SU-DHL-6 (cell line): ENCODE data around the gene MTMR2.
"Not testable (repeated sequence)": the region's sequence is repeated elsewhere in the genome, so short reads cannot be mapped to it uniquely, and the experiment has no call there.

Experiments used
- H2AFZ ChIP-seq: fragments of 200-600 bp; sonication (generic); 2 replicates; pipeline ENCODE4 v1.6.1; 2014; ENCODE audit warnings: low read depth, mild to moderate bottlenecking, moderate library complexity, mixed read lengths, antibody characterized with exemption, low read length; ENCODE audit not compliant: severe bottlenecking
- H3F3A ChIP-seq: fragments of 200-600 bp; shearing (Covaris generic); 2 replicates; pipeline ENCODE4 v1.6.0; 2016; ENCODE audit warnings: antibody characterized with exemption, mild to moderate bottlenecking; ENCODE audit not compliant: insufficient read depth
- H3K27ac ChIP-seq: fragments of 200-600 bp; sonication (generic); 2 replicates; pipeline ENCODE4 v1.5.1; 2016; ENCODE audit warnings: low read depth, mild to moderate bottlenecking, low read length, moderate library complexity, mixed read lengths
- H3K27me3 ChIP-seq: fragments of 200-600 bp; sonication (generic), shearing (Covaris generic); 2 replicates; pipeline ENCODE4 v1.6.0; 2014; ENCODE audit warnings: mild to moderate bottlenecking, low read length
- H3K36me3 ChIP-seq: fragments of 200-600 bp; sonication (generic); 2 replicates; pipeline ENCODE4 v1.6.1; 2014; ENCODE audit warnings: mild to moderate bottlenecking, low read length, mixed read lengths
- H3K4me2 ChIP-seq: fragments of 300-600, 200-600 bp; shearing (Covaris generic), sonication (generic); 2 replicates; pipeline ENCODE4 v1.6.0; 2014; ENCODE audit warnings: low read length, low read depth, mild to moderate bottlenecking; ENCODE audit not compliant: poor library complexity, severe bottlenecking
- H3K4me3 ChIP-seq: fragments of 200-600 bp; sonication (generic); 2 replicates; pipeline ENCODE4 v1.5.1; 2014; ENCODE audit warnings: antibody characterized with exemption, low read length, mild to moderate bottlenecking, mixed read lengths; ENCODE audit not compliant: insufficient read depth, poor library complexity, severe bottlenecking
- H3K79me2 ChIP-seq: fragments of 200-600 bp; sonication (generic); 2 replicates; pipeline ENCODE4 v1.6.1; 2014; ENCODE audit warnings: mild to moderate bottlenecking, low read length, moderate library complexity; ENCODE audit not compliant: insufficient read depth
- H3K9ac ChIP-seq: fragments of 200-600 bp; sonication (generic); 2 replicates; pipeline ENCODE4 v1.7.0; 2014; ENCODE audit warnings: mild to moderate bottlenecking, low read length
- H3K9me2 ChIP-seq: fragments of 200-600 bp; sonication (generic); replicated peaks from 2 replicates; pipeline ENCODE4 v1.6.1; 2014; ENCODE audit warnings: low read length; ENCODE audit not compliant: insufficient read depth
- H3K9me3 ChIP-seq: fragments of 200-600 bp; sonication (generic); 2 replicates; pipeline ENCODE4 v1.6.1; 2014; ENCODE audit warnings: low read length, mixed read lengths; ENCODE audit not compliant: insufficient read depth
- H4K20me1 ChIP-seq: fragments of 200-600 bp; sonication (generic); 2 replicates; pipeline ENCODE4 v1.6.1; 2014; ENCODE audit warnings: low read depth, mild to moderate bottlenecking, antibody characterized with exemption, low read length, moderate library complexity, mixed read lengths
- EZH2phosphoT487 ChIP-seq: fragments of 200-600 bp; sonication (generic), shearing (Covaris generic); conservative IDR thresholded peaks from 2 replicates; pipeline ENCODE4 v1.6.1; 2018; ENCODE audit warnings: mild to moderate bottlenecking, antibody characterized with exemption, low read length, moderate library complexity, mixed read lengths
- TF ChIP-seq, protein P1 (sequence below): fragments of 200-600 bp; sonication (generic); IDR thresholded peaks from one replicate; pipeline ENCODE4 v1.5.1; 2017; ENCODE audit warnings: antibody characterized with exemption, mild to moderate bottlenecking, low read length, moderate library complexity; ENCODE audit not compliant: insufficient read depth, poor library complexity, severe bottlenecking

The MTMR2 gene

DNA sequence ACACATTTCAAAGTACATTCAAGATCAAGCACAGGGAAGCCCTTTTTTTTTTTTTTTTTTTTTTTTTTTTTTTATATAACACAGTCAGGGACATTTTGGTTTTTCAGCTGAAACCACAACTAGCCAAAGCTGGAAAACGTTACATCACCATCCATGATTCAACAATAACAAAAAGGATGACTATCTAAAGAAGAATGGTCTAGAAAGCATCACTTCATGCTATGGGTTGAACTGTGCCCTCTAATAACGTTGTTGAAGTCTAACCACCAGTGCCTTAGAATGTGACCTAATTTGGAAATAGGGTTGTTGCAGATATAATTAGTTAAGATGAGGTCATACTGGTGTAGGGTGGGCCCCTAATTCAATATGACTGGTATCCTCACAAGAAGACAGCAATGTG, 46.6 kb downstream of the MTMR2 start:
- H3K36me3 ChIP-seq, result peaks cover 12% of the 10 kb centered on the region; the same call in 1 of the 2 replicates
- TF ChIP-seq, protein P1, sequence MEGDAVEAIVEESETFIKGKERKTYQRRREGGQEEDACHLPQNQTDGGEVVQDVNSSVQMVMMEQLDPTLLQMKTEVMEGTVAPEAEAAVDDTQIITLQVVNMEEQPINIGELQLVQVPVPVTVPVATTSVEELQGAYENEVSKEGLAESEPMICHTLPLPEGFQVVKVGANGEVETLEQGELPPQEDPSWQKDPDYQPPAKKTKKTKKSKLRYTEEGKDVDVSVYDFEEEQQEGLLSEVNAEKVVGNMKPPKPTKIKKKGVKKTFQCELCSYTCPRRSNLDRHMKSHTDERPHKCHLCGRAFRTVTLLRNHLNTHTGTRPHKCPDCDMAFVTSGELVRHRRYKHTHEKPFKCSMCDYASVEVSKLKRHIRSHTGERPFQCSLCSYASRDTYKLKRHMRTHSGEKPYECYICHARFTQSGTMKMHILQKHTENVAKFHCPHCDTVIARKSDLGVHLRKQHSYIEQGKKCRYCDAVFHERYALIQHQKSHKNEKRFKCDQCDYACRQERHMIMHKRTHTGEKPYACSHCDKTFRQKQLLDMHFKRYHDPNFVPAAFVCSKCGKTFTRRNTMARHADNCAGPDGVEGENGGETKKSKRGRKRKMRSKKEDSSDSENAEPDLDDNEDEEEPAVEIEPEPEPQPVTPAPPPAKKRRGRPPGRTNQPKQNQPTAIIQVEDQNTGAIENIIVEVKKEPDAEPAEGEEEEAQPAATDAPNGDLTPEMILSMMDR, result no peak
- TF ChIP-seq EZH2phosphoT487, result no peak
- H3K4me3 ChIP-seq, result no peak overlapping the region
- no peaks in the 10 kb centered on the region for H4K20me1 ChIP-seq
- H3K4me2 ChIP-seq, result no peak overlapping the region
- no peak overlapping the region for H3K9ac ChIP-seq
- H3F3A ChIP-seq, result 0 out of 2 replicates have a peak, but pooled peaks cover 6% of the 10 kb centered on the region
- H3K27ac ChIP-seq, result no peak overlapping the region
- H3K9me3 ChIP-seq, result no peaks in the 10 kb centered on the region
- no peak overlapping the region for H2AFZ ChIP-seq
- no peaks in the 10 kb centered on the region for H3K27me3 ChIP-seq
- no peaks in the 10 kb centered on the region for H3K79me2 ChIP-seq
- H3K9me2 ChIP-seq, result no peaks in the 10 kb centered on the region

DNA sequence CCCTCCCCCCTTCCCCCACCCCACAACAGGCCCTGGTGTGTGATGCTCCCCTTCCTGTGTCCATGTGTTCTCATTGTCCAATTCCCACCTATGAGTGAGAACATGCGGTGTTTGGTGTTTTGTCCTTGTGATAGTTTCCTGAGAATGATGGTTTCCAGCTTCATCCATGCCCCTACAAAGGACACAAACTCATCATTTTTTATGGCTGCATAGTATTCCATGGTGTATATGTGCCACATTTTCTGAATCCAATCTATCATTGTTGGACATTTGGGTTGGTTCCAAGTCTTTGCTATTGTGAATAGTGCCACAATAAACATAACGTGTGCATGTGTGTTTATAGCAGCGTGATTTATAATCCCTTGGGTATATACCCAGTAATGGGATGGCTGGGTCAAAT, 53.0 kb downstream of the MTMR2 start:
- not testable (repeated sequence) for H3K9me3 ChIP-seq, H2AFZ ChIP-seq, H3K27me3 ChIP-seq, H4K20me1 ChIP-seq, H3K27ac ChIP-seq, H3K9ac ChIP-seq, H3K4me3 ChIP-seq, H3K36me3 ChIP-seq, H3F3A ChIP-seq, H3K79me2 ChIP-seq, H3K4me2 ChIP-seq, H3K9me2 ChIP-seq

DNA sequence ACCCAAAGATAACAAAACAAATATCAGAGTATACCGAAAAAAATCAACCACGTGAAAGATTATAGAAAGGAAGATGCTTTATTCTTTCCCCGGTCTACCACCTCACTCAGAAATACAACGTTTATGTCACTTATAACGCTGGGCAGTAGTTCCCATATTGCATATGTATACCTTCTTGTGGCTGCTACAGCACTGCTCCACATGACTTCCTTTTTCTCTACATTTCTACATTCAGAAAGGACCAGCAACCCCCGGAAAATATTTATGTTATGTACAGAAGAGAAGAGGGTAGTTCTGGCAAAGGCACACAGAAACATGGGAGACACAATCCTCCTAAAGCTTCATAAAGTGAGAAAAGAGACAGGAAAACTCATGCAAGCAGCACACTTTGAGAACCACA, 56.8 kb downstream of the MTMR2 start:
- Histone ChIP-seq H3K9me2 (no peaks in the 10 kb centered on the region), H3K4me3 (no peak overlapping the region)
- TF ChIP-seq EZH2phosphoT487, result no peak
- TF ChIP-seq, protein P1, result no peak

DNA sequence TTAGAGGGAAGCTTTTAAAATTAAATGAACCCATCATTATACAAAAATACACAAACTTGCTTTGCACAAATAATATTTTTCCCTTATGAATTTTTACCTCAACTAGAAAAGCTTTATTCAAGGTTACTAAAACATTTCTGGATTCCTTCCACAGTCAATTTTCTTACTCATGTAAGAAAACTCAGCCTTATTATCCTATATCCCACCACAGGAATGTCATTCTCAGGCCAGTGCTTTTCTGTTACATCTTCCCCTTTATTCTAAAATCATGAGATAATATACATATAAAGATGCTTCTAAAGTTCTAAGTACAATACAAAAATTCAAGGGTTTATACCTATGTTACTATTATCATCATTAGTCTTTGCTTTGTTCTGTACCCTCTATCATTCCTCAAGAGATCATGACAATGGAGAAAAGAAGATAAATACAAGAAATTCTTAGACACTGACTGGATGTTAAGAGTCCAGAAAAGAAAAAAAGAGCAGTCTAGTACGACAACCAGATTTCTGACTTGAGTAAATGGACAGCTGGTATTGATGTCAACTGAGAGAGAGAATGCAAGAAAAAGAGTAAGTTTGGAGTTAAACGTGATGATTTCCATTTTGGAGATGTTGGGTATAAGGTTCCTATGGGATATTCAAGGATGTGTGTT, 60.3 kb downstream of the MTMR2 start:
- H3K9me2 ChIP-seq, result no peaks in the 10 kb centered on the region
- no peak overlapping the region for H3K9ac ChIP-seq
- H3F3A ChIP-seq, result no peaks in the 10 kb centered on the region
- H3K9me3 ChIP-seq, result no peaks in the 10 kb centered on the region
- no peak overlapping the region for H2AFZ ChIP-seq
- no peaks in the 10 kb centered on the region for H3K79me2 ChIP-seq
- H3K4me3 ChIP-seq, result no peak overlapping the region
- H3K4me2 ChIP-seq, result no peak overlapping the region
- peaks cover 7% of the 10 kb centered on the region for H3K36me3 ChIP-seq
- TF ChIP-seq EZH2phosphoT487, result no peak
- TF ChIP-seq, protein P1, result no peak
- no peak overlapping the region for H3K27ac ChIP-seq
- H3K27me3 ChIP-seq, result no peaks in the 10 kb centered on the region
- no peaks in the 10 kb centered on the region for H4K20me1 ChIP-seq

More for the DNA sequence above, 56.8 kb downstream of the MTMR2 start:
- H3K79me2 ChIP-seq, result no peaks in the 10 kb centered on the region
- H3K9me3 ChIP-seq, result no peaks in the 10 kb centered on the region
- H3K27ac ChIP-seq, result no peak overlapping the region
- H4K20me1 ChIP-seq, result no peaks in the 10 kb centered on the region
- no peak overlapping the region for H2AFZ ChIP-seq
- H3K27me3 ChIP-seq, result no peaks in the 10 kb centered on the region
- no peaks in the 10 kb centered on the region for H3F3A ChIP-seq
- no peak overlapping the region for H3K9ac ChIP-seq
- H3K4me2 ChIP-seq, result no peak overlapping the region
- peaks cover 4% of the 10 kb centered on the region; the same call in 1 of the 2 replicates for H3K36me3 ChIP-seq

DNA sequence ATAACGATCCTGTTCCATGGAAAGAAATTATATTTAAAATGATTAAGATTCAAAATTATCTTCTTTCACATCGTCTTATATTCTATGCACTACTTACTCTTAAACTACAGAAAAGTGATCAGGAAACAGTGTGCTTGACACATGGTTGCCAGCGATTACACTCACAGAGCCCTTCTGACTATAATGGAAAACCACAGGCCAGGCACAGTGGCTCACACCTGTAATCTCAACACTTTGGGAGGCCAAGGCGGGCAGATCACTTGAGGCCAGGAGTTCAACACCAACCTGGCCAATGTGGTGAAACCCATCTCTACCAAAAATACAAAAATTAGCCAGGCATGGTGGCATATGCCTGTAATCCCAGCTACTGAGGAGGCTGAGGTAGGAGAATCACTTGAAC, 63.9 kb downstream of the MTMR2 start:
- not testable (repeated sequence) for H3K27me3 ChIP-seq, H4K20me1 ChIP-seq, H2AFZ ChIP-seq, H3K9ac ChIP-seq, H3K9me2 ChIP-seq, H3K79me2 ChIP-seq, H3F3A ChIP-seq, H3K4me2 ChIP-seq, H3K27ac ChIP-seq, H3K4me3 ChIP-seq, H3K9me3 ChIP-seq
- peaks cover 21% of the 10 kb centered on the region for H3K36me3 ChIP-seq

DNA sequence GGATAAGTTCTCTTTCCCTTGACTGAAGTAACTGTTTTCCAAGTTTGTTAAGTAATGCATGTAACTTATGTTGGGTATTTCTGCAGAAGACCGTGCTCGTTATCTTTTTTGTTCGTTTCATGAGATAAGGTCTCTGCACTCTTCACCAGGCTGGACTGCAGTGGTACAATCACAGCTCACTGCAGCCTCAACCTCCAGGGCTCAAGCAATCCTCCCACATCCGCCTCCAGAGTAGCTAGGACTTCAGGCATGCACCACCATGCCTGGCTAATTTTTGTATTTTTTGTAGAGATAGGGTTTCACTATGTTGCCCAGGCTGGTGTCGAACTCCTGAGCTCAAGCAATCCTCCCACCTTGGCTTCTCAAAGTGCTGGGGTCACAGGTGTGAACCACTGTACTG, 69.5 kb downstream of the MTMR2 start:
- not testable (repeated sequence) for H3K27ac ChIP-seq, H3K9ac ChIP-seq, H3K27me3 ChIP-seq, H3K9me3 ChIP-seq, H4K20me1 ChIP-seq, H3K4me3 ChIP-seq, H3K4me2 ChIP-seq, H3K79me2 ChIP-seq, H2AFZ ChIP-seq, H3F3A ChIP-seq, H3K9me2 ChIP-seq
- peaks cover 19% of the 10 kb centered on the region for H3K36me3 ChIP-seq
